GM12878 (cell line): ENCODE results near the gene TFB1M.

Experiments used
- BMI1 ChIP-seq: fragments of 450-650 bp; IDR thresholded peaks from 2 replicates; pipeline ENCODE4 v1.6.1; 2016; ENCODE audit warnings: mild to moderate bottlenecking, moderate library complexity, borderline replicate concordance
- CTCF ChIP-seq, 3 experiments: IDR thresholded peaks in 2 of 3; conservative IDR thresholded peaks in 1 of 3; 2 replicates each; pipeline ENCODE4 v1.5.1; 2011; ENCODE audit warnings: low read depth in 3 of 3, low read length in 3 of 3, mild to moderate bottlenecking in 3 of 3, control low read depth in 2 of 3, moderate library complexity in 2 of 3, inconsistent platforms in 1 of 3, mixed read lengths in 1 of 3; ENCODE audit not compliant: control insufficient read depth in 2 of 3, insufficient read depth in 1 of 3; ENCODE audit errors: extremely low read depth in 1 of 3
- KDM1A ChIP-seq: fragments of 200-600 bp; sonication (generic); IDR thresholded peaks from 2 replicates; pipeline ENCODE4 v1.6.1; 2016; ENCODE audit warnings: borderline replicate concordance

GRCh38 chr6:155327326-155328073 lies 13.2 kb upstream of the TFB1M start:
- TF ChIP-seq CTCF (IDR thresholded peaks at IDR 0.05 in 2 of 3, conservative IDR thresholded peaks at IDR 0.05 in 1 of 3; ENCODE audit: control insufficient read depth in 2 of 3, extremely low read depth in 1 of 3, insufficient read depth in 1 of 3, low read depth in 3 of 3, low read length in 3 of 3): peak; percentile 64 to 84 (median 71)
- no peak for TF ChIP-seq BMI1
- TF ChIP-seq KDM1A: no peak
